IMR-90 (cell line): ENCODE results near the gene RRP1B. TPM values are rescaled to one million over a fixed set of nuclear protein-coding genes. Genes with fewer than 3 reads are reported as not detected.

ENCODE experiments used
- ATAC-seq: fragments of 200-7000 bp; cut with Tn5 transposase; 2 replicates; pipeline ENCODE4 v1.9.1; 2020; ENCODE audit warnings: low read depth, mild to moderate bottlenecking, moderate library complexity
- BruUV-seq: library from RNA; stranded (reverse); fragments of 400-500 nt; replicated peaks from 2 replicates; lab custom pipeline; 2021; lab: Mats Ljungman, UMichigan
- CTCF ChIA-PET: fragments of 300-600 bp; formaldehyde crosslinking; extraction: SDS; loops from one replicate; lab custom pipeline; 2021; ENCODE audit warnings: antibody characterized with exemption; lab: Yijun Ruan, JAX
- POLR2A ChIA-PET: fragments of 300-600 bp; sonication (Branson Sonifier 250); formaldehyde crosslinking; loops from one replicate; lab custom pipeline; 2022; ENCODE audit warnings: antibody characterized with exemption; ENCODE audit not compliant: unreplicated experiment; lab: Charles Lee
- DNase-seq: peaks from one replicate; pipeline ENCODE4 v3.0.0; 2013
- H2AFZ ChIP-seq: replicated peaks from 2 replicates; pipeline ENCODE3; 2013; ENCODE audit warnings: low read length, mild to moderate bottlenecking; ENCODE audit not compliant: poor library complexity
- H2AK5ac ChIP-seq: 2 replicates; pipeline ENCODE4 v1.6.1; 2013; ENCODE audit warnings: low read depth, low read length, inconsistent platforms
- H2AK9ac ChIP-seq: replicated peaks from 2 replicates; pipeline ENCODE3; 2013; ENCODE audit warnings: mild to moderate bottlenecking, low read depth, low read length, moderate library complexity; ENCODE audit not compliant: poor library complexity
- H2BK120ac ChIP-seq: 2 replicates; pipeline ENCODE4 v1.6.1; 2013; ENCODE audit warnings: low read depth, low read length, inconsistent platforms
- H2BK15ac ChIP-seq: 3 replicates; pipeline ENCODE4 v1.6.1; 2013; ENCODE audit warnings: low read depth, low read length, inconsistent platforms
- H2BK20ac ChIP-seq: 2 replicates; pipeline ENCODE4 v1.6.1; 2013; ENCODE audit warnings: low read depth, mild to moderate bottlenecking, inconsistent platforms, low read length, moderate library complexity
- H2BK5ac ChIP-seq: 2 replicates; pipeline ENCODE4 v1.6.1; 2013; ENCODE audit warnings: mild to moderate bottlenecking, low read depth, low read length, inconsistent platforms; ENCODE audit not compliant: poor library complexity, severe bottlenecking
- H3K14ac ChIP-seq: replicated peaks from 2 replicates; pipeline ENCODE4 v1.6.1; 2013; ENCODE audit warnings: low read depth, low read length, inconsistent platforms
- H3K18ac ChIP-seq: 2 replicates; pipeline ENCODE4 v1.6.1; 2013; ENCODE audit warnings: low read depth, low read length, control low read depth
- H3K23ac ChIP-seq: 2 replicates; pipeline ENCODE4 v1.6.1; 2013; ENCODE audit warnings: low read depth, low read length, inconsistent platforms
- H3K27ac ChIP-seq: 2 replicates; pipeline ENCODE4 v1.5.1; 2013; ENCODE audit warnings: mild to moderate bottlenecking, control low read depth, low read length; ENCODE audit not compliant: insufficient read depth
- H3K27me3 ChIP-seq: 2 replicates; pipeline ENCODE4 v1.6.1; 2013; ENCODE audit warnings: low read length; ENCODE audit not compliant: control insufficient read depth, insufficient read depth
- H3K36me3 ChIP-seq: 2 replicates; pipeline ENCODE4 v1.6.1; 2013; ENCODE audit warnings: low read length, mixed read lengths; ENCODE audit not compliant: control insufficient read depth, insufficient read depth
- H3K4ac ChIP-seq: 2 replicates; pipeline ENCODE4 v1.6.1; 2013; ENCODE audit warnings: low read depth, low read length, inconsistent platforms
- H3K4me1 ChIP-seq: 2 replicates; pipeline ENCODE4 v1.6.1; 2013; ENCODE audit warnings: low read length, mixed read lengths; ENCODE audit not compliant: control insufficient read depth, insufficient read depth
- H3K4me2 ChIP-seq: 2 replicates; pipeline ENCODE4 v1.6.1; 2013; ENCODE audit warnings: low read depth, mild to moderate bottlenecking, control low read depth, low read length, moderate library complexity
- H3K4me3 ChIP-seq: 2 replicates; pipeline ENCODE4 v1.5.1; 2013; ENCODE audit warnings: low read depth, mild to moderate bottlenecking, control low read depth, low read length, moderate library complexity; ENCODE audit not compliant: insufficient read depth
- H3K56ac ChIP-seq: 2 replicates; pipeline ENCODE4 v1.6.1; 2013; ENCODE audit warnings: low read length, inconsistent platforms; ENCODE audit not compliant: insufficient read depth; ENCODE audit errors: extremely low read depth
- H3K79me1 ChIP-seq, 2 experiments: 2 replicates each; pipeline ENCODE4 v1.6.1; 2013; ENCODE audit warnings: low read length in 2 of 2, inconsistent platforms in 1 of 2, low read depth in 1 of 2
- H3K9ac ChIP-seq: 2 replicates; pipeline ENCODE4 v1.6.1; 2013; ENCODE audit warnings: low read depth, low read length, control low read depth
- H3K9me1 ChIP-seq: 2 replicates; pipeline ENCODE4 v1.6.1; 2013; ENCODE audit warnings: low read length, inconsistent platforms; ENCODE audit not compliant: insufficient read depth
- H3K9me3 ChIP-seq: 2 replicates; pipeline ENCODE4 v1.6.1; 2013; ENCODE audit warnings: low read length; ENCODE audit not compliant: control insufficient read depth, insufficient read depth
- H4K20me1 ChIP-seq: 2 replicates; pipeline ENCODE4 v1.6.1; 2013; ENCODE audit warnings: low read length, inconsistent platforms; ENCODE audit not compliant: insufficient read depth
- H4K5ac ChIP-seq: 2 replicates; pipeline ENCODE4 v1.6.1; 2013; ENCODE audit warnings: mild to moderate bottlenecking, low read depth, low read length, control low read depth
- H4K8ac ChIP-seq, 2 experiments: 2 replicates each; pipeline ENCODE4 v1.6.1; 2013; ENCODE audit warnings: low read depth in 2 of 2, low read length in 2 of 2, control low read depth in 1 of 2, inconsistent platforms in 1 of 2
- H4K91ac ChIP-seq: 2 replicates; pipeline ENCODE4 v1.6.1; 2013; ENCODE audit warnings: low read depth, low read length, inconsistent platforms; ENCODE audit not compliant: insufficient read depth
- BHLHE40 ChIP-seq: fragments of 150-350 bp; IDR thresholded peaks from 2 replicates; pipeline ENCODE4 v1.6.1; 2016; ENCODE audit warnings: mild to moderate bottlenecking, low read depth, low read length
- CEBPB ChIP-seq: IDR thresholded peaks from 2 replicates; pipeline ENCODE4 v1.6.1; 2012; ENCODE audit warnings: low read depth, low read length, improper control_type of control experiment
- CHD1 ChIP-seq: IDR thresholded peaks from 2 replicates; pipeline ENCODE4 v1.6.1; 2012; ENCODE audit warnings: low read depth, low read length, improper control_type of control experiment
- CTCF ChIP-seq: conservative IDR thresholded peaks from 2 replicates; pipeline ENCODE4 v1.5.1; 2012; ENCODE audit warnings: mild to moderate bottlenecking, low read depth, low read length, improper control_type of control experiment
- FOS ChIP-seq: fragments of 150-350 bp; IDR thresholded peaks from 2 replicates; pipeline ENCODE4 v1.6.1; 2016; ENCODE audit warnings: low read depth, low read length
- MAFK ChIP-seq: IDR thresholded peaks from 2 replicates; pipeline ENCODE4 v1.6.1; 2012; ENCODE audit warnings: low read depth, low read length, improper control_type of control experiment
- MAZ ChIP-seq: IDR thresholded peaks from 2 replicates; pipeline ENCODE4 v1.6.1; 2012; ENCODE audit warnings: low read depth, mild to moderate bottlenecking, low read length, improper control_type of control experiment, moderate library complexity, borderline replicate concordance
- NFE2L2 ChIP-seq: fragments of 150-350 bp; IDR thresholded peaks from 2 replicates; pipeline ENCODE4 v1.6.1; 2016; ENCODE audit warnings: low read depth, mild to moderate bottlenecking, low read length
- RCOR1 ChIP-seq: IDR thresholded peaks from 2 replicates; pipeline ENCODE4 v1.6.1; 2012; ENCODE audit warnings: mild to moderate bottlenecking, low read length, improper control_type of control experiment; ENCODE audit not compliant: insufficient replicate concordance
- RFX5 ChIP-seq: IDR thresholded peaks from 2 replicates; pipeline ENCODE4 v1.8.0; 2012; ENCODE audit warnings: low read depth, mild to moderate bottlenecking, low read length, moderate library complexity
- WGBS, 2 experiments: methylation state at CpG; one replicate each; pipeline versions ENCODE4 v1.1.5 to v1.1.7; 2013; ENCODE audit warnings: missing lambda C conversion rate in 2 of 2; ENCODE audit not compliant: insufficient read length in 1 of 2; ENCODE audit errors: extremely low coverage in 2 of 2; 5-methylcytosine and 5-hydroxymethylcytosine counted together
- dilution Hi-C: fragments of 300-500 bp; cut with HindIII; formaldehyde crosslinking; loops from one replicate; pipeline ENCODE4 v1.14.3; 2018; ENCODE audit warnings: low sequenced_read_pairs; ENCODE audit not compliant: unreplicated experiment
- in situ Hi-C: fragments of 300-500 bp; cut with MboI; formaldehyde crosslinking; loops from 3 replicates; pipeline ENCODE4 v1.14.3; 2019; ENCODE audit warnings: low sequenced_read_pairs, inconsistent platforms, mixed read lengths
- intact Hi-C: fragments of 100-400 bp; cut with micrococcal nuclease; formaldehyde crosslinking; loops from 2 replicates; pipeline ENCODE4 v1.10.0; 2022
- polyA plus RNA-seq, 3 experiments: library from polyadenylated mRNA; depleted of rRNA; stranded (reverse); fragments of >200 nt; gene quantifications; 2 replicates each; pipeline ENCODE4 v1.2.3, GENCODE V29; 2012; ENCODE audit warnings: low replicate concordance in 1 of 3
- total RNA-seq: library from RNA; depleted of rRNA; stranded (reverse); fragments of >200 nt; gene quantifications from 2 replicates; pipeline ENCODE4 v1.2.3, GENCODE V29; 2012
- TF ChIP-seq, protein P1 (sequence below): fragments of 150-350 bp; IDR thresholded peaks from 2 replicates; pipeline ENCODE4 v1.6.1; 2017; ENCODE audit warnings: mild to moderate bottlenecking, antibody characterized with exemption, low read length, low read depth

Gene RRP1B
- total and polyA plus RNA-seq, 2 of the 4 experiments (the other 2 are of a cell fraction): 11.1 to 16.1 TPM

- H2BK20ac ChIP-seq: no peak overlapping the region
- H2AFZ ChIP-seq: no peak overlapping the region
- H3K4ac ChIP-seq: no peak overlapping the region
- H4K20me1 ChIP-seq: no peaks in the 10 kb centered on the region
- no peak overlapping the region for H2BK120ac ChIP-seq
- no peak overlapping the region for H2AK5ac ChIP-seq
- no peak overlapping the region for H3K14ac ChIP-seq
- H3K56ac ChIP-seq: no peak overlapping the region
- 100% methylated on average over 1 of the region's 9 CpGs; no CpG with 5 or more reads in 1 of the 2 experiments for WGBS, 2 experiments
- no peak for DNase-seq
- no peak overlapping the region for H2BK5ac ChIP-seq
- H3K4me2 ChIP-seq: no peak overlapping the region
- no peak overlapping the region for H4K8ac ChIP-seq
- in situ Hi-C loops: loop anchor here (10.0 kb wide), 1 partner anchor 323 kb away; no protein-coding TSS in a partner anchor
- H4K5ac ChIP-seq: no peak overlapping the region
- dilution Hi-C loops: no loop called here
- no peak overlapping the region for H3K4me3 ChIP-seq
- ATAC-seq: no peak
- no peaks in the 10 kb centered on the region for H3K27me3 ChIP-seq
- no peaks in the 10 kb centered on the region for H3K79me1 ChIP-seq
- BruUV-seq: no TSS peak
- ChIA-PET POLR2A (no interaction called here), CTCF (no interaction called here)
- intact Hi-C loops: no loop called here
- H2AK9ac ChIP-seq: no peak overlapping the region
- no peak overlapping the region for H2BK15ac ChIP-seq
- H3K36me3 ChIP-seq: no peaks in the 10 kb centered on the region
- H3K9me3 ChIP-seq: no peaks in the 10 kb centered on the region
- H3K9ac ChIP-seq: no peak overlapping the region
- no peak overlapping the region for H3K23ac ChIP-seq
- peaks cover 7% of the 10 kb centered on the region for H3K4me1 ChIP-seq
- TF ChIP-seq RFX5 (no peak), CEBPB (no peak), FOS (no peak), MAFK (no peak), CHD1 (no peak), NFE2L2 (no peak), MAZ (no peak), CTCF (no peak), RCOR1 (no peak), BHLHE40 (no peak)
- TF ChIP-seq, protein P1, sequence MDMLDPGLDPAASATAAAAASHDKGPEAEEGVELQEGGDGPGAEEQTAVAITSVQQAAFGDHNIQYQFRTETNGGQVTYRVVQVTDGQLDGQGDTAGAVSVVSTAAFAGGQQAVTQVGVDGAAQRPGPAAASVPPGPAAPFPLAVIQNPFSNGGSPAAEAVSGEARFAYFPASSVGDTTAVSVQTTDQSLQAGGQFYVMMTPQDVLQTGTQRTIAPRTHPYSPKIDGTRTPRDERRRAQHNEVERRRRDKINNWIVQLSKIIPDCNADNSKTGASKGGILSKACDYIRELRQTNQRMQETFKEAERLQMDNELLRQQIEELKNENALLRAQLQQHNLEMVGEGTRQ: no peak
- H3K9me1 ChIP-seq: no peaks in the 10 kb centered on the region
- H3K18ac ChIP-seq: no peak overlapping the region
- no peak overlapping the region for H3K27ac ChIP-seq
- no peak overlapping the region for H4K91ac ChIP-seq
Observed at GRCh38 chr21:43648171-43648570, 11.2 kb upstream of the RRP1B start.
